OCI-LY3 (cell line): Measurements from ENCODE around the gene SLC25A21.

Experiments
- EZH2phosphoT487 ChIP-seq: fragments of 200-600 bp; shearing (Covaris generic); IDR thresholded peaks from 2 replicates; pipeline ENCODE4 v1.6.1; 2018; ENCODE audit warnings: antibody characterized with exemption, mixed run types, low read depth
- TF ChIP-seq, protein P1 (sequence below): fragments of 200-600, 300-600 bp; sonication (generic); IDR thresholded peaks from 2 replicates; pipeline ENCODE4 v1.5.1; 2014; ENCODE audit warnings: antibody characterized with exemption, low read length, low read depth

DNA sequence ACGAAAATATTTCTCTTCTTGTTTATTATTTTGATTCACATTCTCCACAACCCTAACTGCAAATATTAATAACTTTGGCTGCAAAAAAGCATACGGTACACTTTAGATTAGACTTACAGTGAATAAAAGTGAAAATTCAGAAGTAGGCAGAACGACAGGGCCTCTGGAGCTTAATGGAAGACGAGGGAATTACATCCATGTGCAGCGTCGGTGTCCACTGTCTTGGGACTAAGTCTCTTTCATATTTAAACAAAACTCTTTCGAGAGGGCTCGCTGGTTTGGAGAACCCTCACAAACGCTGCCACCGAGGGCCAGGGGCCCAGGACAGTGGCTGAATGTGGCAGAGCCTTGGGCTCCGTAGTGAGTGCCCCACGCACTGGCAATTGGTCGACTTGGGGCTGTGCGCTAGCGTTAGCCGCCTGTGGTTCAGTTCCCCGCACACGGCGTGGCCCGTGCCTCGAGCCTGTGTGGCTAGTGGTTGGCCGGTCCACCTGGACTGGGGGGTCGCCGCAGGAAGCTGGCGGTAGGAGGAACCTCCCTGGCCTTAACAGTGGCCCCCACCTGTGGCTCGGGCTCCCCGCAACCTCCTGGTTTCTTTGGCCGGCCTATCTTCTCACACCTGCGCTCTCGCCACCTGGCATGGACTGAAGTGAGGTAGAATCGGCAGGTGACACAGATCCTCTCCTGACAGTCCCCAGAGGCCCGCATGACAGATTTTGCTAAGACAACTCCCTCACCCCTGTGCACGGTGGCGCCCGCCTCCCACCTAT is 511.5 kb downstream of the SLC25A21 start:
- TF ChIP-seq, protein P1, sequence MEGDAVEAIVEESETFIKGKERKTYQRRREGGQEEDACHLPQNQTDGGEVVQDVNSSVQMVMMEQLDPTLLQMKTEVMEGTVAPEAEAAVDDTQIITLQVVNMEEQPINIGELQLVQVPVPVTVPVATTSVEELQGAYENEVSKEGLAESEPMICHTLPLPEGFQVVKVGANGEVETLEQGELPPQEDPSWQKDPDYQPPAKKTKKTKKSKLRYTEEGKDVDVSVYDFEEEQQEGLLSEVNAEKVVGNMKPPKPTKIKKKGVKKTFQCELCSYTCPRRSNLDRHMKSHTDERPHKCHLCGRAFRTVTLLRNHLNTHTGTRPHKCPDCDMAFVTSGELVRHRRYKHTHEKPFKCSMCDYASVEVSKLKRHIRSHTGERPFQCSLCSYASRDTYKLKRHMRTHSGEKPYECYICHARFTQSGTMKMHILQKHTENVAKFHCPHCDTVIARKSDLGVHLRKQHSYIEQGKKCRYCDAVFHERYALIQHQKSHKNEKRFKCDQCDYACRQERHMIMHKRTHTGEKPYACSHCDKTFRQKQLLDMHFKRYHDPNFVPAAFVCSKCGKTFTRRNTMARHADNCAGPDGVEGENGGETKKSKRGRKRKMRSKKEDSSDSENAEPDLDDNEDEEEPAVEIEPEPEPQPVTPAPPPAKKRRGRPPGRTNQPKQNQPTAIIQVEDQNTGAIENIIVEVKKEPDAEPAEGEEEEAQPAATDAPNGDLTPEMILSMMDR = no peak
- no peak for TF ChIP-seq EZH2phosphoT487
